HT1080 (cell line): ENCODE results near the gene KIAA1210. TPM values are rescaled to one million over a fixed set of nuclear protein-coding genes. Genes with fewer than 3 reads are reported as not detected.
"Not testable (repeated sequence)": the region's sequence is repeated elsewhere in the genome, so short reads cannot be mapped to it uniquely, and the experiment has no call there.

Experiments
- DNase-seq: peaks from one replicate; pipeline ENCODE4 v3.0.0-alpha.2; 2015; ENCODE audit warnings: low read depth
- total RNA-seq: library from RNA; depleted of rRNA; stranded (reverse); fragments of >200 nt; shearing (Covaris generic); gene quantifications from 2 replicates; pipeline ENCODE4 v1.2.3, GENCODE V29; 2014; rRNA removed

KIAA1210 gene
- total RNA-seq, 1 experiment from 2014 or later, result not detected

- no peak for DNase-seq
Observed at GRCh38 chrX:119040432-119040831, 87.2 kb downstream of the KIAA1210 start.

DNA sequence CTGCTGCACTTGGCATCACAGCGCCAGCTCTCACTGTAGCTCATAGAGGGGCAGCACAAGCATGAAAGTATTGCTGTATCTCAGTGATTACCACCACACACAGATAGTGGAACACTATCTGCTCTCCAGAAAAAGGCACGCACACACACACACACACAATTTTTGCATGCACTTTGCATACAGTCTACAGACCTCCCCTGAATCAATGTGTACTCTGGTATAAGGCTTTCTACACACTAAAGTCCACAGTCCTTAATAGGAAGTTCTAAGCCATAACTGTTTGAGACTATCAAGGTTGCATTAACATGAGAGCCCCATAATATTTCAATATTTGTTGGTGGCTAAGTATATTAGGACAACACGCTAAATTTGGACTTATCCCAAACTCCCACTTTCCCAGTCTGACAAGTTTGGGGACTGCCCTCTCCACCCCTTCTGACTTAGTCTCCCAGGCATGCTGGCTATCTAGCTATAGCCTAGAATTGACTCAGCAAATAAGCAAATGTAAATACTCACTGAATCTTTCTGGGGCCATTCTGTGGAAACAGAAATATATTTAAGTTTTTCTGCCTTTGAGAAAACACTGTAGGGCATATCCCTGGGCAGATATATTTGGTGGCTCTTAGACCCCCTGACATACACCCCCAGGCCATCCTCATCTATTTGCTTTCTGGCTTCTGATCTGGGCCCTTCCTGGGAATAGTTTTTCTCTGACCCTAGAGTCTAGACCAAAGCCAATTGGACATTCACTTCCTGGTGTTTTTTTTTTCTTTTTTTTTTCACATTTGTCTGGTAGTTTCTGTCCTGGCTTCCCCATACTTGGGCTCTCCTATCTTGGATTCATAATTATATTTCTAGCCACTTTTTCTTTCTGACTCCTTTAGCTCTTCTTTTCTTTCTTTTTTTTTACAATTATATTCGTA, 91.2 kb downstream of the KIAA1210 start:
- DNase-seq, result no peak

- DNase-seq, result peak; percentile 12
Observed at GRCh38 chrX:119030990-119031389, 96.6 kb downstream of the KIAA1210 start.

GRCh38 chrX:119029656-119030055, 98.0 kb downstream of the KIAA1210 start:
- not testable (repeated sequence) for DNase-seq

- DNase-seq, result no peak
Observed at GRCh38 chrX:119028733-119029330, 98.8 kb downstream of the KIAA1210 start.

Other genes with a start within 250 kb of the KIAA1210 start
- gene LONRF3, start 153.2 kb downstream of the KIAA1210 start, total RNA-seq, result 0.77 TPM in 1 of 2 replicates, not detected in the other
- 0.10 TPM in 1 of 2 replicates, not detected in the other for gene CT47C1, start 54.8 kb downstream of the KIAA1210 start, total RNA-seq
- gene PGRMC1, start 108.5 kb upstream of the KIAA1210 start, total RNA-seq, result 132 and 141 TPM in 2 replicates